Dermis blood vessel endothelial cell (primary cell): ENCODE results near the gene MRPL27. TPM values are rescaled to one million over a fixed set of nuclear protein-coding genes. Genes with fewer than 3 reads are reported as not detected.
A peak's percentile ranks its signal among the peaks of the same experiment; 100 is the strongest.

Experiments used
- DNase-seq: peaks from one replicate; pipeline ENCODE4 v3.0.0; 2010
- total RNA-seq: library from RNA; depleted of rRNA; stranded (reverse); fragments of >200 nt; gene quantifications from 2 replicates; pipeline ENCODE4 v1.2.3, GENCODE V29; 2014

The MRPL27 gene
- total RNA-seq, 1 donor from 2014 or later: 70.3 TPM

DNA sequence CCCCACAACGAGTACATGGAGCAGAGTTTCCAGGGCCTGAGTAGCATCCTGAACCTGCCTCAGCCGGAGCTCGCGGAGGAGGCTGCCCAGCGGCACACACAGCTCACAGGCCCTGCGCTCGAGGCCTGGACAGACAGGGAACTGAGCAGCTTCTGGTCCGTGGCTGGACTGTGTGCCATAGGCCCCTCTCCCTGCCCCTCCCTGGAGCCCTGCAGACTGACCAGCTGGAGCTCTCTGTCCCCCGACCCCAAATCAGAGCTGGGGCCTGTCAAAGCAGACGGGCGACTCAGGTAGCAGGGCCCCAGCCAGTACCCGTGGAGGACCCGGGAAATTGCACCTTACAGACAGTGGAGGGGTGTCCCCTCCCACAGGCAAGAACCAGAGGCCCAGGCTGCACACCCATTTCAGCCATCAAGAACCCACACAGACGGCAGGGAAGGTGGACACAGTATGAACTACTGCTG, 13.0 kb downstream of the MRPL27 start:
- no peak for DNase-seq

DNA sequence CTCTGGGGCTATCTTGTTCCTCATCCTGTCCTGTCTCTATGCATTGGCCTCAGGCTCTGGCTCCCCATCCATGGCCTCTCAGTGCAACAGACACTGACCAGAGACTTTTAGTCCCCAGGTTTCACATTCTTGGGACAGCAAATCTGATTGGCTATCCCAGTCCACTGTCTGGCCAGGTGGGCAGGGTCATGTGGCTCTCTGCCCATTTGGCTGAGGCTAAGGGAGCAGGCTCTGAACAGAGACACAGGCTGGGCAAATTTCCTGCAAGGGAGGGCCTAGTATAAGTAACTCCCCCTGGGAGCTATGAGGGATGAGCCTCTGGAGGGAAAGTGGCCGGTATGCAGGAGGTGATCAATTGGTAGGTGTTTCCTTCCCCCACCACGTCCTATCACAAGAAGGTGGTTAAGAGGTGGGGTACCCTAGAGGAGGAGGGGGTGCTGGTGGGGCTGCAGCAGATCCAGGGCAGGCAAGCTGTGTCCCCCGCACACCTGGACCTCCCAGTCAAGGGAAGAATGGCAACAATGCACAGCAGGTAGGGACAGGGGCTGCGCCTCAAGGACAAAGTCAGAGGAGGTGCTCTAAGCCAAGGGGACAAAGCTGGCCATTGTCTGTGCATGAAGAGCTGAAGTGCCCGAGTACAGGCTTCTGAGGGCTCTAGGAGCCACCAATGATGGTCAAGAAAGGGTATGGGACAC, 13.8 kb downstream of the MRPL27 start:
- DNase-seq: no peak

DNA sequence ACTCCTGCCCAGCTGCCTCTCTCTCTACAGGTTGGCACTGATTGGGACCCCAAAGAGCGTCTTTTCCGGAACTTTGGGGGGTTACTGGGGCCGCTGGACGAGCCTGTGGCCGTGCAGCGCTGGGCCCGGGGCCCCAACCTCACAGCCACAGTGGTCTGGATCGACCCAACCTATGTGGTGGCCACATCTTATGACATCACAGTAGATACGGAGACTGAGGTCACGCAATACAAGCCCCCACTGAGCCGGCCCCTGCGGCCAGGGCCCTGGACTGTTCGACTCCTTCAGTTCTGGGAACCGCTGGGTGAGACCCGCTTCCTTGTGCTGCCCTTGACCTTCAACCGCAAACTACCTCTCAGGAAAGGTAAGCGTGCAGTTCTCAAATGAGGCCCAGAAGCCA, 14.8 kb downstream of the MRPL27 start:
- DNase-seq: no peak

DNA sequence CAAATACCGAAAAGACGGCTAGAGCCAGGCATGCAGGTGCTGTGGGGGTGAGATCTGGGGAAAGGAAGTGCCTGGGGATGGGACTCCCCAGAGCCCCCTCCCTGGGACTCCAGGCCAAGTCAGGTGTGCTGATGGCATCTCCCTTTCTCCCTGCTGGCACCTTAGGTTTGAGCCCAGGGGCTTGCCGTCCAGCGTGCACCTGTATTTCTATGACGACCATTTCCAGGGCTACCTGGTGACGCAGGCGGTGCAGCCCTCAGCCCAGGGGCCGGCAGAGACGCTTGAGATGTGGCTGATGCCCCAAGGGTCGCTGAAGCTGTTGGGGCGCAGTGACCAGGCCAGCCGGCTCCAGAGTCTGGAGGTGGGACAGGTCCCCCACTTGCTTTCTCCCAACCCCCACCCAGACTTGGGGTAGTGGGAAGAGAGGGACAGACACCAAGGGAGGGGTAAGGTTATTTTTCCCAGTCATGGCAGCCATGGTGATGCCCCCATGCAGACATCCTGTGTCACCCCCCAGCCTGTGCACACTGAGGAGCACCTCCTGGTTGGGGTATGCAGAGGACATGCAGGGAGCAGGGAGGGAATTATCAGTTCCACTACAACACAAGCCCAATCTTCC, 16.0 kb downstream of the MRPL27 start:
- no peak for DNase-seq

DNA sequence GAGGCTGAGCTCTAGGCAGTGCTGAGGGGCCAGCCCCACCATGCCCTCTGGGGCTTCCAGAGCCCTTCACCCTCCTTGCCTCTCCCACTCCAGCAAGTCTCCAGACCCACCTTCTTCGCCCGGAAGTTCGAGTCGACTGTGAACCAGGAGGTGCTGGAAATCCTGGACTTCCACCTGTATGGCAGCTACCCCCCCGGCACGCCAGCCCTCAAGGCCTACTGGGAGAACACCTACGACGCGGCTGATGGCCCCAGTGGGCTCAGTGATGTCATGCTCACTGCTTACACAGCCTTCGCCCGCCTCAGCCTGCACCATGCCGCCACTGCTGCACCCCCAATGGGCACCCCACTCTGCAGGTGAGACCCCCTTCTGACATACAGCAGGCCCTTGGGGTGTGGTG, 16.6 kb downstream of the MRPL27 start:
- DNase-seq: no peak

DNA sequence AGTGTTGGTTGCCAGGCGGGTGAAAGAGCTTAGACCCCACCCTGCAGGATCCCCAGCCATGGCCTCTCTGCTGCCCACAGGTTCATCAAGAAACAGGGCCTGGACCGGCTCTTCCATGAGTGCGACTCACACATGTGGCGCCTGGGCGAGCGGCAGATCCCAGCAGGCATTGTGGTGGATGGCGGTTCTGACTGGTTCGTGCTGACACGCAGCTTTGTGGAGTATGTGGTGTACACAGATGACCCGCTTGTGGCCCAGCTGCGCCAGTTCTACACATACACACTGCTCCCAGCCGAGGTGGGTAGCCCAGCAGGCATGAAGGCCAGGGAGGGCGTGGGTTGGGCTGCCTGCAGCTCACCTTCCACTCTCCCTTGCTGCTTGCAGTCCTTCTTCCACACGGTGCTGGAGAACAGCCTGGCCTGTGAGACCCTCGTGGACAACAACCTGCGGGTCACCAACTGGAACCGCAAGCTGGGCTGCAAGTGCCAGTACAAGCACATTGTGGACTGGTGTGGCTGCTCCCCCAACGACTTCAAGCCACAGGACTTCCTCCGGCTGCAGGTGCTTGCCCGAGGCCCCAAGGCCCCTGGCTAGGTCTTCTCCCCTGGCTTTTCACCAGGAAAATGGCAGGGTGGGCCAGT, 17.2 kb downstream of the MRPL27 start:
- DNase-seq: no peak

DNA sequence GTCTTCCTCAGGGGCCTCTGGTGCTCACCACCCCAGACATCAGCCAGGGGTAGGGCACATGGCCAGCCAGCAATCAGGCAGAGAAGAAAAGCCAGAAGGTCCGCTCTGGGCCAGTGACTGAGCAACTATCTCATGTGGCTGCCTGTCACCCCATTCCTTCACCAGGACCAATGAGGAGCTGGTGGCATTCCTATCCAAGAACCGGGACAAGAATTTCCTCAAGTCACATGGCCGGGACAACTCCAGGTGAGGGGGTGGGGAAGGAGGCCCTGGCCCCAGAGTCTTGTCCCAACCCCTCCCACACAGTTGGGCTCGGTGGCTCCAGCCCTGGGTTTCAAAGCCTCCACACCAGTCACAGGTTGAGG, 17.7 kb downstream of the MRPL27 start:
- DNase-seq: no peak

DNA sequence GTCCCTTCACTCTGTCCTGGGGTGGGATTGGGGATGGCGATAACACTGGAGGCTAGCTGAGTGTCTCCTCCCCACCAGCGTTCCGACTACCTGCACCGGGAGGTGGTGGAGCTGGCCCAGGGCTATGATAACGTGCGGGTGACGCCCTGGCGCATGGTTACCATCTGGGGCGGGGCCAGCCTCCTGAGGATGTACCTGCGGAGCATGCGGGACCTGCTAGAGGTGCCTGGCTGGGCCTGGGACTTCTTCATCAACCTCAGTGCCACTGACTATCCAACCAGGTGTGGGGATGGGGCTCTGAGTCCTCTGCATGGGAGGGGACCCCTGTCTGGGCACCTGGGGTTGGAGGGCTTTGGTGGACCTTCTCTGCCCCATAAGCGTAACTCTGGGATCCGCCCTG, 18.2 kb downstream of the MRPL27 start:
- DNase-seq: no peak

DNA sequence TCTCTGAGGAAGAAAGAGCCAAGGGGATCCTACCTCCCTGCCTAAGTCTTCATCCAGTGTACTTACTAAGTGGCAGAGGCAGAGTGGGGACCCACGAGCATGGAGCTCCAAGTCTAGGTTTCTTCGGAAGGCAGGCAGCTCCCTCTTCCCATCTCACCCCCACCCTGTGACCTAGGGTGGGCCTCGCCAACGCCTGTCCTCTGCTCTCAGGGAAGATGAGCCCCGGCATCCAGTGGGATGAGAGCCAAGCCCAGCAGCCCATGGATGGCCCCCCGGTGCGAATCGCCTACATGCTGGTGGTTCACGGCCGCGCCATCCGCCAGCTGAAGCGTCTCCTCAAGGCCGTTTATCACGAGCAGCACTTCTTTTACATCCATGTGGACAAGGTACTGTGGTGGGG, 18.8 kb downstream of the MRPL27 start:
- DNase-seq: no peak

DNA sequence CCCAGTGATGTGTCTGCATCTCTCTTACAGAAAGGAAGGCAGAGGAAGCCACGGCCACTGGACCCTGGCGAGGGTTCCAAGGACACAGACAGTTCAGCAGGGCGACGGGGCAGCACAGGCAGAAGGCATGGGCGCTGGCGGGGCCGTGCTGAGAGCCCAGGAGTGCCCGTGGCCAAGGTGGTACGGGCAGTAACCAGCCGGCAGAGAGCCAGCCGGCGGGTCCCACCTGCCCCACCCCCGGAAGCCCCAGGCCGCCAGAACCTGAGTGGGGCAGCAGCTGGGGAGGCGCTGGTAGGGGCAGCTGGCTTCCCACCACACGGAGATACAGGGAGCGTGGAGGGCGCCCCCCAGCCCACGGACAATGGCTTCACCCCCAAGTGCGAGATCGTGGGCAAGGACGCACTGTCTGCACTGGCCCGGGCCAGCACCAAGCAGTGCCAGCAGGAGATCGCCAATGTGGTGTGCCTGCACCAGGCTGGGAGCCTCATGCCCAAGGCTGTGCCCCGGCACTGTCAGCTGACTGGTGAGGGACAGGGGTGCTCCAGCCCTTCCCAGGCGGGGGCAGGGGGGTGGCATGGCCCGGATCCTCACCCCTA, 19.3 kb downstream of the MRPL27 start:
- DNase-seq: no peak

DNA sequence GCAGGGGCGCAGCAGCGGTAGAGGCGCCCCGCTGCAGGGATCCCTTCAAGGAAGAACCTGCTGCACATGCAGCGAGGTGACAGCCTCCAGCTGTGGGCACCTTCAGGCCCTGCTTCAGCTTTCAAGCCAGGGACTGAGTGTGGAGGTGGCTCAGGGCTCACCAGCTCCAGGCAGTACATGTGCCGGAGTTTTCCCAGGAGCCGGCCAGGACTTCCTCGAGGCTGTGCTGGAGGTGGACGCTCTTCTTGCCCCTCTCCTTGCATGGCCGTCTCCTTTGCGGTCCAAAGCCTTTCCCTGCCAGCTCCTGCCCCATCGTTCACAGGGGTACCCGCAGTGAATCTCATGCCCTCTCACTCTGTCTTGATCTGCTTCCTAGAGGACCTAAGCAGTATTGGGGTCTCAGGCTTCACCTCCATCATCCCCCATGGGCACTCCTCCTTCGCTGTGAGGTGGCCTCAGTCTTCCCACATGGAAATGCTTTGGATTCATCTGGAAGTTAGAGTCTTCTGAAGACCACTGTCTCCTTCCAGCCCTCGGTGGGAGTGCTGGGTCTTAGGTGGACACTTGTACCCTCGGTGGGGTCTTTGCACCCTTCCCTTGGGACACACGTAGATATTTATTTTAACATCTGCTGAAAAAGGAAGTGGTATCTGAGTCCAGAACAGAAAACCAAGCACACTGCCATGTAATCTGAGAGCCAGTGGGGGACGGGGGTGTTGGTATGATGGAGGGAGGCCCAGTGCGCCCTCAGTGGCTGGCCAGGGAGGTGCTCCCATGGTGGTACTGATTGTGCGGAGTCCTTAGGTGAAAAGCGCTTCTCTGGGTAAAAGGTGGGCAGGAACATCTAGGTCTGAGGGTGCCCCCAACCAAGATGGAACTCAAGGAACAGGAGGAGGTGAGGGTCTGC, 20.0 kb downstream of the MRPL27 start:
- no peak for DNase-seq

DNA sequence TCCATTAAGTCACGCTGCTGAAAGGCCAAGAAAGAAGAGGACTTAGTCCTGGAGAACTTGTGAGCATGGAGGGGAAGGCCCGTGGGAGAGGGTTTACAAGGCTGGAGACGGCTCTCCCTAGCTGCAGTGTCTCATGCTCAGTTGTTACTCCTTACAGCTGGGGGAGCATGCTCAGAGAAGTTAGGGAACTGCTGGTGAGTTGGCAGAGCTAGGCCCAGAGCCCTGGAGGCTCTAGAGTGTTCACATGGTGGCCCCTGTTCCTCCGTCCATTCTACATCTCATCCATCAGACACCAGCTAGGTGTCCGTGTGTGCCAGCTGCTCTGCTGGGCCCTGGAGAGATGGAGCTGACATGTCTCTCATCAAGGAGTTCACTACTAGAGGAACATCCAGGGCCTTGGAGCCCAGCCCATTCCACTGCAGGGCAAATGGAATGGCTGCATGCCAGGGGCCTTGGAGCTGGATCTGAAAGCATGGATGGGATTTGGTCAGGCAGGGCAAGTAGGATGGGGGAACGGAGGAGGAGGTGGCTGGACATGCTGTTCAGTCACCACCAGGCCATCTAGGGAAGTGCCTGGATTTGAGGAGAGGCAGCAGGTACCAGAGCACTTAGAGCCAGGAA, 20.8 kb downstream of the MRPL27 start:
- DNase-seq: no peak

DNA sequence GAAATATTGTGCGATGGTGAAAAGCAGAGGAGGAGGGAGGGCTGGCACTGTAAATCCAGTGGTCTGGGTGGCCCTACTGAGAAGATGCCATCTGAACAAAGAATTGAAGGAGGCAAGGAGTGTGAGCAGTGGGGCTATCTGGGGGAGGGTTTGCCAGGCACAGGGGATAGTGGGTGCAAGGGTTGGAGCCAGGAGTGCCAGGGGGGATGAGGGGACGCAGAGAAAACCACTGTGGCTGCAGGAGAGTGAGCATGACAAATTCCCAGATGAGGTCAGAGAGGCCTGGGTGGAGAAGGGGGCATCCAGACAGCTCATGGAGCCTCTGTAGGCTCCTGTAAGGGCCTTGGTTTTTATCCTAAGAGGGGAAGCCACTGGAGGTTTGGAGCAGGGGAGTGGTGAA, 22.3 kb downstream of the MRPL27 start:
- no peak for DNase-seq

DNA sequence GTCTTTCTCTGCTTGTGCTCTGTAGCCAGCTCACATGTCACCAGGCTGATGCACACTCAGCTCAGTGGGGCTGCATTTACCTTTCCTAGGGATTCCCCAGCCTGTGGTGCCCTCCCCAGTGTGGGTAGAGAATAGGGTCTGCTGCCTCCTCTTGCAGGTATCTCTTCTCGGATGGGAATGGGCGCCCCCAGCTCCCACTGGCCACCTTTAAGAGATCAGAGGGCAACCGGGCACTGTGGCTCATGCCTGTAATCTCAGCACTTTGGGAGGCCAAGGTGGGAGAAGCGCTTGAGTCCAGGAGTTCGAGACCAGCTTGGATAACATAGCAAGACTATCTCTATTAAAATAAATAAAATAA, 23.8 kb downstream of the MRPL27 start:
- no peak for DNase-seq

DNA sequence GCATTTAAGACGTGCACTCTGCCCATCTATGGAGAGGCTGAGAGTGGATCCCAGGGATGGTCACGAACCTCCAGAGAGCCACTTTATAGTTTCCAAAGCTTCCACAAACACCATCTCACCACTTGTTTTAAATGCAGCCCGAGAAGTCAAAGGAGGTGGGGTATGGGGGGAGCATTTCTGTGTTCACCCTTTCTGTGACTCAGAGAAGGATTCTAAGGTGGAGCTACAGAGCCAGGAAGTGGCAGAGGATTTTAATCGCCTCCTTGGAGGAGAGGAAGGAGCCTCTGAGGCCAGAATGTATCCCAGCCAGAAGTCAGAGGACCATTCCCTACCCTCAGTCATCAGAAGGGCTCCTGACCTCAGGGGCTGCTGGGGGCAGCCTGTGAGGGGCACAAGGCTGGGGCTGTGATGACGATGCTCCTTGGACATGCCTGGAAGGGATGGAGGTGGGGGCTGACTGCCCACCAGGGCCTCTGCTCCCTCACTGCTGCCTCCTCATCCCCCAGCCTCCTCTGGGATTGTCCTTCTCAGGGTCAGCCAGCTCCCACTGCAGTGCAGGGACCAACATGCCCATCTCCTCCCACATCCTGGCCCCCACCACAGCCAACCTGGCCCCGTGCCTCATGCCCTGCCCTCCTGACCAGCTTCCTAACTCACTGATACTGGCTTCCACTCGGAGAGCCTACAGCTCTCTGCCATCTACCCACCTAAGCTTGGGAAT, 24.3 kb downstream of the MRPL27 start:
- no peak for DNase-seq

DNA sequence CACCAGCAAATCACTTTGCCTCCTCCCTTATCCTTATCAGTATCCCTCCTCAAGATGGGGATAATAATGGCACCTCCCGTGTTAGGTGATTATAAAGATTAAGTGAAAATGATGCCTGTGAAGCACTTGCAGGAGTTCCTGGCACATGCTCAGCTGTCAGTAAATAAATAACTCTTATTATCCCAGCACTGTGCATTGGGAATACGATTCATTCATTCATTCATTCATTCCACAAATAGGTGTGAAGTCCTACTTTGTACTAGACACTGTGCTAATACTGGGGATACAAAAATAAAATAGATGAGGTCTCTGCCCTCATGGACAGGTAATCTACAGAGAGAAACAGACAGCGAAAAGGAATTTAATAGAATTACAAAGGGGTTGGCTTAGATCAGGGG, 25.1 kb downstream of the MRPL27 start:
- no peak for DNase-seq

DNA sequence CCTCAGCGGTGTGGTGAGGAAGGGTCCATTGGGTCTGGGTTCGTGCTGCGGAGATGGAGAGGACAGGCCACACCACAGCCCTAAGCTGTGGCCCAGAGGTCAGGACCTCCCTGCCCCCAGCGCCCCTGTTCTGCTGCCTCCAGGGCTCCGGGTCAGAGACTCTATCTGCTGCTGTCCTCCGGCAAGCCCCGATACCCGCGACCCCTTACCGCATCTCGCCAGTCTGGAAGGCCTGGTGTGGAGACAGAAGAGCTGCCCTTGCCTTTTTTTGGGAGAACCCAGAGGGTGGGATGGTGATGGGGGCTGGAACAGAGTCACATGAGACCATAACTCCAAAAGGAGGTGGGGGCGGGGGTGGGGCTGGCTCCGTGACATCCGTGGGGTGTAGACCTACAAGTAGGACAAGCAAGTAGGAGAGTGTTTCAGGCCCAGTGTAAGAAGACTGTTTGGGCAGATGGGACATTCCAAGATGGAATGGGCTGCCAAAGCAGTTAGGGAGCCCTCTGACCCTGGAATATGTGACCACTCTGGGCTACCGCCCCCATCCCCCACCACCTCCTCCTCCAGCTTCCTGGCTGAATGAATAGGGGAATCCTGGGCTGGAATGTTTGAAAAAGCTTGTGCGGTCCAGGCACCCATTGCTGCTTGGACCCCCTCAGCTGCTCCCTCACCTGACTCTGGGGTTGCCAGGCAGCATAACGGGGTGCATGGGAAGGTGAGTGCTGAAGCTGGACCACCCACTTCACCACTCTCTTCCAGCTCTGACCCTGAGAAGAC, 25.7 kb downstream of the MRPL27 start:
- no peak for DNase-seq

DNA sequence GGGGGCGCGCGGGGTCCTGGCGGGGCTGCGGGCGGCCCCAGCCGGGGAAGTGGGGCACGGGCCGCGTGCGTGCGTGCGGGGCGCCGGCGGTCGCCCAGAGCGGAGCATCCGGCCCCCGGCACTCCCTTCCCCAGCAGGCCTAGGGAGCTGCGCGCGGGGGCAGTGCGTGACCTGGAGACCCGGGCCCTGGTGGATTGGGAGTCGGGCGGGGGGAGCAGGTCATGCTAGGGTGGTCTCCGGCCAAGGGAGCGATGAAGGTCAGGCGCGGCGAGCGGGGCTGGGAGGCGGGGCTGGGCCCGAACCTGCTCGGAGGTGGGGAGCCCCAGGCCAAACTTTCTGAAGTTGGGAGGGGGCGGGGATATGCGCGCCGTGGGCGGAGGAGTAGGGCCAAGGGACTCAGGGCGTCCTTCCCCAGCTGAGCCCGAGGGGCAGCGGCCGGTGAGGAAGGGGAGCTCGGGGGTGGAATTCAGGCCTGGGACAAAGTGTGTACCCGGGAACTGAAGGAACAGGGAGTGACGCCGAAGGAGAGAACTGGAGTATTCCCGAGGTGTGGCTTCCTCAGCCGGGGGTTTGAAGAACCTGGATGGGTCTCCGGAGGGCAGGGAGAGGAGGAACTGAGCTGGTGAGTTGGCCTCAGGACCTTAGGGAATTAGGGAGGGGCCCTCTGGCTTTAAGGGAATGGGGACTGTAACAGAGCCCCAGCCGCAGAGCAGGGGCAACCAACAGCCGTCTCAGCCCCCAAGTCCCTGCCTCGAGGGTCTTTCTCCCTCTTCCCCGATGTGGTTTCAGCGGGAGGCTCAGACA, 26.5 kb downstream of the MRPL27 start:
- peak; percentile 37 for DNase-seq

DNA sequence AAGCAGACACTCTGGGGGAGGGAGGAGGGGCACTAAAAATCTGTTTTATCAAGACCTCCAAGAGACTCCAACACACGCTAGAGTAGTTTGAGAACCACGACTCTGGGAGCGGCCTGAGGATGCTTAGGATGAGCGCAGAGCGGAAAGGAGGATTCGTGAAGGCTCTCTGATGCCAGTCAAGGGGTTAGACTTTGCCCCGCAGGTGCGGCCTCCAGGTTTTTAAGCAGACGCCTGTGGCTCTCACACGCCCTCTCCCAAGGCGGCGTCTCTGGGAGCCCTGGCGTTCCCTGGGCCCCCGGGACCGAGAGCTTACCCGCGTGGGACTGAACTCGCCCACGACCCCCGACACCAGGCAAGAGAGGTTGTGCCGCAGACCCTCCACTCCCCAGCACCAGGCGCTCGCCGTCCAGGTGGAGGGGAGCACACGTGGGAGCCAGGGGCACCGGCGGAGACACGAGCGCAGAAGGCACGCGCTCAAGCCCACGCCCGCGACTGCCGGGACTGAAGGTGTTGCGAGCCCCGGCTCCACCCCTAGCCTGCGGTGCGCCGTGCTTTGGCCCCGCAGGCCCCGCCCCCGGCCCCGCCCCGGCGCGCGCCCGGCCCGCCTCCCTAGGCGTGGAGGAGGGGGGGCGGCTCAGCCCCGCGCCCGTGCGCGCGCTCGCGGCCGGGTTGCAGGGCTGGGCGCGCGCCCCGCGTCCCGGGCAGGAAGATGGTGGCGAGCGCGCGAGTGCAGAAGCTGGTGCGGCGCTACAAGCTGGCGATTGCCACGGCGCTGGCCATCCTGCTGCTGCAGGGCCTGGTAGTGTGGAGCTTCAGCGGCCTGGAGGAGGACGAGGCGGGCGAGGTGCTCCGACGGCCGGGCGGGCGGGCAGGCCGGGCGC, 27.3 kb downstream of the MRPL27 start, which contains the start of gene XYLT2:
Gene XYLT2 (plus strand): TSS at position 695 of the 881 bp plus-strand sequence. CDS start 15 bp downstream, at position 710.
- DNase-seq: peak; percentile 88
